B cell (primary cell): ENCODE measurements around the gene RASGRP4. TPM values are rescaled to one million over a fixed set of nuclear protein-coding genes. Genes with fewer than 3 reads are reported as not detected.

ENCODE experiments used
- ATAC-seq: fragments of 200-7000 bp; cut with Tn5 transposase; one replicate; pipeline ENCODE4 v1.10.0; 2021; ENCODE audit warnings: low read depth, mild to moderate bottlenecking, moderate number of reproducible peaks, moderate library complexity
- CTCF ChIA-PET: fragments of 350-600 bp; sonication (Branson Sonifier 250); formaldehyde crosslinking; loops from one replicate; lab custom pipeline; 2021; ENCODE audit warnings: antibody characterized with exemption, inconsistent platforms; lab: Charles Lee
- POLR2A ChIA-PET: fragments of 350-600 bp; sonication (Branson Sonifier 250); formaldehyde crosslinking; loops from one replicate; lab custom pipeline; 2021; ENCODE audit warnings: antibody characterized with exemption; lab: Charles Lee
- DNase-seq: peaks from one replicate; pipeline ENCODE4 v3.0.0; 2013
- H2AFZ ChIP-seq: 2 replicates; pipeline ENCODE4 v1.6.1; 2012; ENCODE audit warnings: mild to moderate bottlenecking, low read depth, low read length; ENCODE audit not compliant: insufficient read depth, poor library complexity, severe bottlenecking
- H3K27ac ChIP-seq, 2 donors: 1 replicate in 1 of 2; 2 replicates in 1 of 2; pipeline ENCODE4 v1.5.1; 2012 to 2013; ENCODE audit warnings: low read length in 2 of 2, mild to moderate bottlenecking in 2 of 2, moderate library complexity in 1 of 2
- H3K27me3 ChIP-seq, 4 experiments: fragments of 200-600 bp in 1 of 4; sonication (generic) in 1 of 4; replicated peaks in 1 of 4; 1 replicate in 2 of 4; 2 replicates in 2 of 4; pipeline versions ENCODE4 v1.6.1 to v1.7.0; 2013 to 2016; ENCODE audit warnings: low read length in 3 of 4, mild to moderate bottlenecking in 2 of 4, mixed read lengths in 1 of 4, moderate library complexity in 1 of 4; ENCODE audit not compliant: insufficient read depth in 4 of 4, control insufficient read depth in 3 of 4; ENCODE audit errors: control extremely low read depth in 1 of 4
- H3K36me3 ChIP-seq, 2 experiments: replicated peaks in 1 of 2; 1 replicate in 1 of 2; 2 replicates in 1 of 2; pipeline versions ENCODE4 v1.6.1 to v1.7.1; 2013; ENCODE audit warnings: low read length in 1 of 2; ENCODE audit not compliant: insufficient read depth in 2 of 2, control insufficient read depth in 1 of 2; ENCODE audit errors: control extremely low read depth in 1 of 2, extremely low read depth in 1 of 2
- H3K4me1 ChIP-seq, 2 donors: fragments of 200-600 bp in 1 of 2; sonication (generic) in 1 of 2; 1 replicate in 1 of 2; 2 replicates in 1 of 2; pipeline versions ENCODE4 v1.5.1 to v1.6.1; 2013 to 2017; ENCODE audit warnings: low read length in 2 of 2; ENCODE audit not compliant: control insufficient read depth in 2 of 2, insufficient read depth in 2 of 2
- H3K4me2 ChIP-seq: replicated peaks from 2 replicates; pipeline ENCODE3; 2012; ENCODE audit warnings: mild to moderate bottlenecking, low read depth, low read length; ENCODE audit not compliant: poor library complexity, severe bottlenecking
- H3K4me3 ChIP-seq, 5 experiments: fragments of 200-600 bp in 1 of 5; sonication (generic) in 1 of 5; 1 replicate in 3 of 5; 2 replicates in 2 of 5; pipeline versions ENCODE4 v1.5.1 to v1.7.0; 2011 to 2016; ENCODE audit warnings: low read length in 4 of 5, mild to moderate bottlenecking in 4 of 5, low read depth in 2 of 5, control low read depth in 1 of 5, moderate library complexity in 1 of 5; ENCODE audit not compliant: insufficient read depth in 1 of 5; ENCODE audit errors: control extremely low read depth in 1 of 5, extremely low read depth in 1 of 5
- H3K79me2 ChIP-seq: fragments of 200-600 bp; sonication (generic); one replicate; pipeline ENCODE4 v1.6.0; 2016; ENCODE audit warnings: low read length; ENCODE audit not compliant: control insufficient read depth, insufficient read depth
- H3K9ac ChIP-seq: fragments of 200-600 bp; sonication (generic); 2 replicates; pipeline ENCODE4 v1.6.1; 2017; ENCODE audit warnings: mild to moderate bottlenecking, low read length, moderate library complexity
- H3K9me3 ChIP-seq, 3 donors: one replicate each; pipeline versions ENCODE4 v1.6.1 to v1.7.1; 2013; ENCODE audit warnings: low read length in 2 of 3; ENCODE audit not compliant: control insufficient read depth in 2 of 3, insufficient read depth in 1 of 3; ENCODE audit errors: control extremely low read depth in 1 of 3
- H4K20me1 ChIP-seq: 2 replicates; pipeline ENCODE4 v1.6.0; 2012; ENCODE audit warnings: mild to moderate bottlenecking, low read length; ENCODE audit not compliant: insufficient read depth, control insufficient read depth, poor library complexity, severe bottlenecking
- H3K27ac Mint-ChIP-seq: one replicate; pipeline ENCODE4 v1.8.0; 2021; ENCODE audit warnings: mixed read lengths
- H3K27me3 Mint-ChIP-seq: one replicate; pipeline ENCODE4 v1.8.0; 2021; ENCODE audit warnings: mixed read lengths
- H3K4me1 Mint-ChIP-seq: one replicate; pipeline ENCODE4 v1.8.0; 2021; ENCODE audit warnings: mixed read lengths
- H3K4me3 Mint-ChIP-seq: one replicate; pipeline ENCODE4 v1.8.0; 2021; ENCODE audit warnings: mixed read lengths
- H3K9me3 Mint-ChIP-seq: one replicate; pipeline ENCODE4 v1.8.0; 2022; ENCODE audit warnings: mixed read lengths; ENCODE audit not compliant: insufficient read depth
- EZH2 ChIP-seq: IDR thresholded peaks from 2 replicates; pipeline ENCODE4 v1.6.1; 2012; ENCODE audit warnings: borderline replicate concordance, low read depth, mild to moderate bottlenecking, moderate library complexity, low read length; ENCODE audit not compliant: insufficient read depth, poor library complexity, severe bottlenecking
- WGBS: methylation state at CpG from one replicate; pipeline ENCODE4 v1.1.5; 2013; ENCODE audit warnings: missing lambda C conversion rate; ENCODE audit not compliant: insufficient coverage; 5-methylcytosine and 5-hydroxymethylcytosine counted together
- intact Hi-C: fragments of 100-400 bp; cut with micrococcal nuclease; formaldehyde crosslinking; loops from one replicate; pipeline ENCODE4 v1.10.0; 2022
- polyA plus RNA-seq: library from polyadenylated mRNA; depleted of rRNA; stranded (reverse); fragments of >200 nt; gene quantifications from 2 replicates; pipeline ENCODE4 v1.2.3, GENCODE V29; 2012
- total RNA-seq, 2 donors: library from RNA; stranded (reverse); fragments of 120-200 nt in 1 of 2; gene quantifications; 1 replicate in 1 of 2; 2 replicates in 1 of 2; pipeline versions ENCODE4 v1.2.3 to v1.2.4, GENCODE V29; 2013 to 2022
- TF ChIP-seq, protein P1 (sequence below): fragments of 200-600 bp; IDR thresholded peaks from one replicate; pipeline ENCODE4 v1.8.0; 2022; ENCODE audit warnings: antibody characterized with exemption, mild to moderate bottlenecking

The RASGRP4 gene
- total and polyA plus RNA-seq, 2 donors (not counting 1 experiment from before 2014, with no cell fraction given): 0.20 to 0.98 TPM

DNA sequence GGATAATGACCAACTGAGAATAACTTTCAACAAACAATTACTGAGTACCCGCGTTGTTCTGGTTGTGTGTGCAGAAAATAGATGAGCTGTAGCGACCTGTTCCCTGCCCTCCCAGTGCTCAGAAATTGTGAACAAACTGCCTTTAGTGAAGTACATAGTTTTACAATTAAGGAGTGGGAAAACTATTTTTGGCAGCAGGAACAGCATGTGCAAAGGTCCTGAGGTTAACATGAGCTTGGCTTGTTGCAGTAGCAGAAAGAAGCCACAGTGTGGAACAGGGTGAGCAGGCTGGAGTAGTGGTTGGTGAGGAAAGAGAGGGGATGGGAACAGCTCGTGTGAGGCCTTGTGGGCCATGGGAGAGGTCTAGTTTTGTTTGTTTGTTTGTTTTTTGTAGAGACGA lies 23.5 kb upstream of the RASGRP4 start:
- no peak for ATAC-seq
- Mint-ChIP-seq H3K27ac (no peak overlapping the region), H3K9me3 (no peaks in the 10 kb centered on the region), H3K4me1 (no peaks in the 10 kb centered on the region), H3K27me3 (peaks cover 9% of the 10 kb centered on the region), H3K4me3 (no peak overlapping the region)
- Histone ChIP-seq H2AFZ (no peak overlapping the region), H3K9ac (no peak overlapping the region), H3K4me2 (no peak overlapping the region), H3K27ac (no peak overlapping the region), H3K4me3 (no peak overlapping the region), H3K9me3 (peaks cover 0 to 9% (median 0%) of the 10 kb centered on the region in 3 donors), H3K4me1 (no peaks in the 10 kb centered on the region), H3K27me3 (no peaks in the 10 kb centered on the region), H3K79me2 (no peaks in the 10 kb centered on the region), H3K36me3 (no peaks in the 10 kb centered on the region), H4K20me1 (no peaks in the 10 kb centered on the region)
- ChIA-PET POLR2A (no interaction called here), CTCF (no interaction called here)
- no peak for TF ChIP-seq EZH2
- TF ChIP-seq, protein P1, sequence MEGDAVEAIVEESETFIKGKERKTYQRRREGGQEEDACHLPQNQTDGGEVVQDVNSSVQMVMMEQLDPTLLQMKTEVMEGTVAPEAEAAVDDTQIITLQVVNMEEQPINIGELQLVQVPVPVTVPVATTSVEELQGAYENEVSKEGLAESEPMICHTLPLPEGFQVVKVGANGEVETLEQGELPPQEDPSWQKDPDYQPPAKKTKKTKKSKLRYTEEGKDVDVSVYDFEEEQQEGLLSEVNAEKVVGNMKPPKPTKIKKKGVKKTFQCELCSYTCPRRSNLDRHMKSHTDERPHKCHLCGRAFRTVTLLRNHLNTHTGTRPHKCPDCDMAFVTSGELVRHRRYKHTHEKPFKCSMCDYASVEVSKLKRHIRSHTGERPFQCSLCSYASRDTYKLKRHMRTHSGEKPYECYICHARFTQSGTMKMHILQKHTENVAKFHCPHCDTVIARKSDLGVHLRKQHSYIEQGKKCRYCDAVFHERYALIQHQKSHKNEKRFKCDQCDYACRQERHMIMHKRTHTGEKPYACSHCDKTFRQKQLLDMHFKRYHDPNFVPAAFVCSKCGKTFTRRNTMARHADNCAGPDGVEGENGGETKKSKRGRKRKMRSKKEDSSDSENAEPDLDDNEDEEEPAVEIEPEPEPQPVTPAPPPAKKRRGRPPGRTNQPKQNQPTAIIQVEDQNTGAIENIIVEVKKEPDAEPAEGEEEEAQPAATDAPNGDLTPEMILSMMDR: no peak
- DNase-seq: no peak
- intact Hi-C loops: no loop called here
- 43% methylated on average over 1 of the region's 5 CpGs for WGBS

DNA sequence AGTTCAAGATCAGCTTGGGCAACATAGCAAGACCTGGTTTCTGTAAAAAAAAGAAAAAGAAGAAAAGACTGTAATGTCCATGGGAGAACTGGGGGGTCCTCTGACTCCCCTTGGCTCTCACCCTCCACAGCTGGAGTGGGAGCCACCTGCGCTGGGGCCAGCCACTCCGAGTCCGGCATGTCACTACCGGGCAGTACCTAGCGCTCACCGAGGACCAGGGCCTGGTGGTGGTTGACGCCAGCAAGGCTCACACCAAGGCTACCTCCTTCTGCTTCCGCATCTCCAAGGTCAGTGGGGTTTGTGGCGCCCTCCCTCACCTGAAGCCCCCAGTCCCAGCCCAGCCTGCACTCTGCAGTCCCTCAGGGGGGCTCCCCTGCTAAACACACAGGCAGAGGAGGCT lies 22.2 kb upstream of the RASGRP4 start:
- WGBS: 92% methylated on average over 9 of the region's 9 CpGs
- H3K9ac ChIP-seq: no peak overlapping the region

More for the DNA sequence above, 22.2 kb upstream of the RASGRP4 start:
- H3K27ac ChIP-seq: no peak overlapping the region
- no peaks in the 10 kb centered on the region for H3K4me1 ChIP-seq
- ATAC-seq: no peak
- no peaks in the 10 kb centered on the region for H3K79me2 ChIP-seq
- H3K27me3 ChIP-seq: no peaks in the 10 kb centered on the region
- no peaks in the 10 kb centered on the region for H4K20me1 ChIP-seq
- H3K36me3 ChIP-seq: no peaks in the 10 kb centered on the region
- TF ChIP-seq, protein P1: no peak
- TF ChIP-seq EZH2: no peak
- H2AFZ ChIP-seq: no peak overlapping the region
- no peak for DNase-seq
- Mint-ChIP-seq H3K4me3 (no peak overlapping the region), H3K27me3 (peaks cover 20% of the 10 kb centered on the region), H3K4me1 (no peaks in the 10 kb centered on the region), H3K9me3 (no peaks in the 10 kb centered on the region), H3K27ac (no peak overlapping the region)
- ChIA-PET CTCF (no interaction called here), POLR2A (interaction anchor here (0.5 kb wide), 2 partner anchors 189 to 297 kb away, joined by 5 to 6 read pairs; no protein-coding TSS in a partner anchor)
- H3K9me3 ChIP-seq: peaks cover 0 to 9% (median 0%) of the 10 kb centered on the region in 3 donors
- intact Hi-C loops: no loop called here
- no peak overlapping the region for H3K4me2 ChIP-seq
- no peak overlapping the region for H3K4me3 ChIP-seq
